ENCODE data around the gene FGD6. TPM values are rescaled to one million over a fixed set of nuclear protein-coding genes. Genes with fewer than 3 reads are reported as not detected.

The FGD6 gene
- total RNA-seq, 4 donors from 2014 or later, result 25.8 to 46.5 (median 36.3) TPM

GRCh38 chr12:95059984-95060383 is 157.3 kb downstream of the FGD6 start:
- no peaks in the 10 kb centered on the region for H3K9me3 ChIP-seq
- H3K27ac ChIP-seq, result no peak overlapping the region
- no peaks in the 10 kb centered on the region for H3K27me3 ChIP-seq
- WGBS, 2 donors (ENCODE audit: low coverage in 1 of 2), result 76 to 84% methylated on average over 3 to 4 of the region's 4 CpGs
- no peak for ATAC-seq
- no peak overlapping the region for H3K4me3 ChIP-seq
- TF ChIP-seq, protein P1, sequence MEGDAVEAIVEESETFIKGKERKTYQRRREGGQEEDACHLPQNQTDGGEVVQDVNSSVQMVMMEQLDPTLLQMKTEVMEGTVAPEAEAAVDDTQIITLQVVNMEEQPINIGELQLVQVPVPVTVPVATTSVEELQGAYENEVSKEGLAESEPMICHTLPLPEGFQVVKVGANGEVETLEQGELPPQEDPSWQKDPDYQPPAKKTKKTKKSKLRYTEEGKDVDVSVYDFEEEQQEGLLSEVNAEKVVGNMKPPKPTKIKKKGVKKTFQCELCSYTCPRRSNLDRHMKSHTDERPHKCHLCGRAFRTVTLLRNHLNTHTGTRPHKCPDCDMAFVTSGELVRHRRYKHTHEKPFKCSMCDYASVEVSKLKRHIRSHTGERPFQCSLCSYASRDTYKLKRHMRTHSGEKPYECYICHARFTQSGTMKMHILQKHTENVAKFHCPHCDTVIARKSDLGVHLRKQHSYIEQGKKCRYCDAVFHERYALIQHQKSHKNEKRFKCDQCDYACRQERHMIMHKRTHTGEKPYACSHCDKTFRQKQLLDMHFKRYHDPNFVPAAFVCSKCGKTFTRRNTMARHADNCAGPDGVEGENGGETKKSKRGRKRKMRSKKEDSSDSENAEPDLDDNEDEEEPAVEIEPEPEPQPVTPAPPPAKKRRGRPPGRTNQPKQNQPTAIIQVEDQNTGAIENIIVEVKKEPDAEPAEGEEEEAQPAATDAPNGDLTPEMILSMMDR (IDR thresholded peaks at IDR 0.05), result no peak
- no peak for TF ChIP-seq EP300 (IDR thresholded peaks at IDR 0.05)
- no peak for TF ChIP-seq POLR2AphosphoS5 (IDR thresholded peaks at IDR 0.05)
- H3K36me3 ChIP-seq, result peaks cover 2 to 96% of the 10 kb centered on the region in 2 donors
- peaks cover 0 to 12% (median 0%) of the 10 kb centered on the region in 3 donors for H3K4me1 ChIP-seq

GRCh38 chr12:95057424-95057823 is 159.8 kb downstream of the FGD6 start:
- H3K27ac ChIP-seq, result no peak overlapping the region
- TF ChIP-seq EP300 (IDR thresholded peaks at IDR 0.05) (no peak), POLR2A (IDR thresholded peaks at IDR 0.05) (no peak), POLR2AphosphoS5 (IDR thresholded peaks at IDR 0.05) (no peak)
- TF ChIP-seq, protein P1 (IDR thresholded peaks at IDR 0.05), result no peak
- peaks cover 0 to 18% (median 0%) of the 10 kb centered on the region in 3 donors for H3K4me1 ChIP-seq
- H3K27me3 ChIP-seq, result no peaks in the 10 kb centered on the region
- H3K4me3 ChIP-seq, result no peak overlapping the region
- no peak for ATAC-seq
- H3K9me3 ChIP-seq, result no peaks in the 10 kb centered on the region
- 91 to 97% methylated on average over 3 of the region's 3 CpGs for WGBS, 2 donors (ENCODE audit: low coverage in 1 of 2)
- H3K36me3 ChIP-seq, result peaks cover 2 to 81% of the 10 kb centered on the region in 2 donors

DNA sequence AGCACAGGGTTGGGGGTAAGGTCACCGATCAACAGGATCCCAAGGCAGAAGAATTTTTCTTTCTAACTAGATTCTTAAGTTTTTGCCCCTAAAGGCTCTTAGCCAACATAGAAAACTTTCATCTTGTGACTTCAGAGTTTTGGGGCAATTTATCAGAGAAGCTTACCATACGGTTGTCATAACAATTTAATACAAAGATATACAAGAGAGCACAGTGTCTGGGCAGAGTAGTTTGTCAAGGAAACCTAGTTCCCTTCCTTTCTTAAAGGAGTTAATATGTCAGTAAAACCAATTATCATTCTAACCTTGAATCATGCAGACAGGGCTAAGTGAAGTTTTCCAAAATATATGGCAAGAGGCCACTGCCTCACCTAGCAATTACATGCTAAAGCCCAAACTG is 162.2 kb downstream of the FGD6 start:
- no peak overlapping the region for H3K27ac ChIP-seq
- peaks cover 0 to 79% of the 10 kb centered on the region in 2 donors for H3K36me3 ChIP-seq
- 28 to 50% methylated on average over 1 to 2 of the region's 2 CpGs for whole genome bisulfite sequencing, 2 donors (ENCODE audit: low coverage in 1 of 2)
- TF ChIP-seq EP300 (IDR thresholded peaks at IDR 0.05) (no peak), POLR2A (IDR thresholded peaks at IDR 0.05) (no peak), POLR2AphosphoS5 (IDR thresholded peaks at IDR 0.05) (no peak)
- TF ChIP-seq, protein P1 (IDR thresholded peaks at IDR 0.05), result no peak
- no peaks in the 10 kb centered on the region for H3K9me3 ChIP-seq
- H3K4me3 ChIP-seq, result no peak overlapping the region
- H3K27me3 ChIP-seq, result no peaks in the 10 kb centered on the region
- H3K4me1 ChIP-seq, result peaks cover 0 to 18% (median 0%) of the 10 kb centered on the region in 3 donors
- no peak for ATAC-seq

GRCh38 chr12:95054206-95054605 is 163.1 kb downstream of the FGD6 start:
- H3K4me3 ChIP-seq, result no peak overlapping the region
- no peaks in the 10 kb centered on the region for H3K9me3 ChIP-seq
- H3K27me3 ChIP-seq, result no peaks in the 10 kb centered on the region
- H3K27ac ChIP-seq, result no peak overlapping the region
- ATAC-seq, result no peak
- peaks cover 0 to 18% (median 0%) of the 10 kb centered on the region in 3 donors for H3K4me1 ChIP-seq
- peaks cover 0 to 79% of the 10 kb centered on the region in 2 donors for H3K36me3 ChIP-seq
- 37 to 63% methylated on average over 2 of the region's 2 CpGs for WGBS, 2 donors (ENCODE audit: low coverage in 1 of 2)
- no peak for TF ChIP-seq EP300 (IDR thresholded peaks at IDR 0.05)
- TF ChIP-seq, protein P1 (IDR thresholded peaks at IDR 0.05), result no peak
- TF ChIP-seq POLR2AphosphoS5 (IDR thresholded peaks at IDR 0.05), result no peak
- TF ChIP-seq POLR2A (IDR thresholded peaks at IDR 0.05), result no peak

DNA sequence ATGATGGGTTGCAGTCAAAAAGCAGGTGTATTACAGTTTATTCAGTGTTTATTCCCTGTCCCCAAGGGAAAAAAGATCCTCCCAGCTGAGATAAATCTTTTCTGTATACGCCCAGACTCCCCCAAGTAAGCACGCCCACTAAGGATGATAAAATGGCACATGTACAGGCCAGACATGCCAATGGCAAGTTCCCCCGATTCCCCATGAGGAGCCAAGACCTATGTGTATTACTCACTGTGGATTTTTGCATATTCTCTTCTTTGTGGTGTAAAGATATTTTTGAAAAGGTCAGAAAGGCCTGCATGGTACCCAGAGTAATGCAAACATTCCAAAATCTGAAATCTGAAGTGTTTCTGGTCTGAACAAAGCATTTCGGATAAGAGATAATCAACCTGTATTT is 166.0 kb downstream of the FGD6 start:
- Histone ChIP-seq H3K4me1 (peaks cover 0 to 18% (median 0%) of the 10 kb centered on the region in 3 donors), H3K27me3 (no peaks in the 10 kb centered on the region), H3K27ac (no peak overlapping the region), H3K4me3 (no peak overlapping the region), H3K36me3 (peaks cover 0 to 78% of the 10 kb centered on the region in 2 donors), H3K9me3 (no peaks in the 10 kb centered on the region)
- ATAC-seq, result no peak
- WGBS, 2 donors (ENCODE audit: low coverage in 1 of 2), result 88 to 89% methylated on average over 4 of the region's 4 CpGs
- no peak for TF ChIP-seq EP300 (IDR thresholded peaks at IDR 0.05)
- no peak for TF ChIP-seq POLR2A (IDR thresholded peaks at IDR 0.05)
- TF ChIP-seq POLR2AphosphoS5 (IDR thresholded peaks at IDR 0.05), result no peak
- TF ChIP-seq, protein P1 (IDR thresholded peaks at IDR 0.05), result no peak

Data from gastroesophageal sphincter (tissue), 4 donors.